GM19328 (cell line): Measurements from ENCODE around the gene SGK2.
A peak's percentile ranks its signal among the peaks of the same experiment; 100 is the strongest.

Experiments used
- ATAC-seq: cut with Tn5 transposase; IDR thresholded peaks from one replicate; pipeline ENCODE4 v1.9.1; 2021; ENCODE audit warnings: mild to moderate bottlenecking, moderate library complexity; ENCODE audit not compliant: unreplicated experiment

Gene SGK2

GRCh38 chr20:43558412-43559146 is at the start of gene SGK2:
Gene SGK2 (plus strand): TSS chr20:43559027. CDS start chr20:43566496, 7,469 bp downstream.
- no peak for ATAC-seq

- ATAC-seq, result no peak
These were observed 46.9 kb upstream of the SGK2 start for GRCh38 chr20:43511879-43512278.

DNA sequence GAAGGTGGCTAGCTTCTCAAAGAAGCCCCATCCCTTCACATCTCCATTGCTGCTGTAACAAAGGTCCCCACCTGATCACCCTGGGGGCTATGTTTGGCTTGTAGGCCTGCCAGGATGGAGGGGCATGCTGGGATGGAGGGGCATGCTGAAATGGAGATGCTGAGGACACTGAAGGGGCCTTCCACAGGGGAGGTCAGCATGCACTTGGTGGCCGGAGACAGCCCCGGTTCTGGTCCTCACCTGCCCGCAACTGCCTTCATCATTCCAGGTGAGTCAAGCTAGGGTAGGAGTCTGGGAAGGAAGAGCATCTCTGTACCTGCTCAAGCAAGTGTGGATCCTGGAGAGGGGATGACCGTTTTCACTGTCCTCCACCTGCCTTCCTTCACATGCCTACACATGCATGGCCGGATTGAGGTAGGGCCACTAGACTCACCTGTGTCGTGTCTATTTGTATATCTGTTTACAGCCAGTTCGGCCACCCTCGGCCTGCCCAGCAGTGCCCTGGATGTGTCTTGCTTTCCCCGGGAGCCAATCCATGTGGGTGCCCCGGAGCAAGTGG is 45.4 kb upstream of the SGK2 start:
- no peak for ATAC-seq

DNA sequence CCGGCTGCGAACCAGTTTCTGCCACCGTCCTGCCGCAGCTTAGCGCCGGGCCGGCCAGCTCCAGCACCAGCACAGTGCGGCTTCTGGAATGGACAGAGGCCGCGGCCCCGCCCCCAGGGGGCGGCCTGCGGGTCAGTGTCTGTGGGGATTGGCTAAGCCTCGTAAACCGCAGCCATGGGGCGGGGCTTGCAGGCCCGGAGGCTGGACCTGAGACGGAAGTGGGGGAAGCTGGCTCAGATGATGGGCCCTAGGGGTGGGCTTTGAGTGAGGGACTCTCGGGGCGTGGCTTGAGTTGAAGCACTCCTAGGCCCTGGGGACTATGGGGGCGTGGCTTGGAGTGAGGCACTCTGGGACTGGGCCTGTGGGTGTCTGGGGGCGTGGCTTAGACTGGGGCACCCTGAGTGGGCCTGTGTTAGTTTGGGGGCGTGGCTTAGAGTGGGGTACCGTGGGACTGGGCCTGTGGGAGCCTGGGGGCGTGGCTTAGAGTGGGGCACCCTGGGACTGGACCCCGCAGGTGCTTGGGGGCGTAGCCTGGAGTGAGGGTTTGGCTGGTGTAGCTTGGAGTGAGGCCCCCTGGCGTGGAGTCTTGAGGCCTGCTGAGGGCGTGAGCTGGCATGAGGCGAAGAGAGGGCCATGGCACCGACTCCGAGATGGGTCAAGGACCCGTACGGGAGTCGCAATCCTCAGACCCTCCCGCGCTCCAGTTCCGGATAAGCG is 44.7 kb upstream of the SGK2 start:
- peak; percentile 76 for ATAC-seq

DNA sequence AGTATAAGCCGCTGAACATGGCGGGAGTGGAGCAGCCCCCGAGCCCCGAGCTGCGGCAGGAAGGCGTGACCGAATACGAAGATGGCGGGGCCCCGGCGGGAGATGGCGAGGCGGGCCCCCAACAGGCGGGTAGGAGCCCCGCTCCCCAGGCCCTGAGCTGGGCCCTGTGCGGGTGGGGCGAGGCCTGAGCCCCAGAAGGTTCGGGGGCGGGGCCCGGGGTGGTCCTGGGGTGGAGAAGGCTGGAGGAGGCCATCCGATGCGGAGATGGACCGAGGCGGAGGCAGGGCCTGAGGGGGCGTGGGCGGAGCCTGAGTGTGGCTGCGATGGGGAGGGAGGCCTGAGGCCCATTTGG is 44.2 kb upstream of the SGK2 start:
- ATAC-seq, result peak; percentile 19

- ATAC-seq, result no peak
These were observed 43.2 kb upstream of the SGK2 start for GRCh38 chr20:43515628-43516027.

GRCh38 chr20:43516251-43516824 is 42.5 kb upstream of the SGK2 start:
- ATAC-seq, result no peak

DNA sequence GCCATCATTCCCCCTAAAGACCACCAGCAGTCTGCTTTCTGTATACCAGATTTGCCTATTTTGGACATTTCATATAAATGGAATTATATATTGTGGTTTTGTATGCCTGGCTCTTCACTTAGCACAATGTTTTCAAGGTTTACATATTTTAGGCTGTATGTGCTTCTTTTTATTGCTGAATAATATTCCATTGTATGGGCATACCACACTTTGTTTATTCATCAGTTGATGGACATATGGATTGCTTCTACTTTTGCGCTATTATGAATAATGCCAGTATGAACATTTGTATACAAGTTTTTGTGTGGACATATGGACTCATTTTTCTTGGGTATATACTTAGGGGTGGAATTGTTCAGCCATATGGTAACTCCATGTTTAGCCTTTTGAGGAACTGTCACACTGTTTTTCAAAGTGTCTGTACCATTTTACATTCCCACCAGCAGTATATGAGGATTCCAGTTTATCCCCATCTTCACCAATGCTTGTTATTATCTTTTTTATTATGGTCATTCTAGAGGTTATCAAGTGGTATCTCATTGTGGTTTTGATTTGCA is 38.7 kb upstream of the SGK2 start:
- no peak for ATAC-seq

GRCh38 chr20:43525021-43525420 is 33.8 kb upstream of the SGK2 start:
- ATAC-seq, result no peak

GRCh38 chr20:43528258-43528875 is 30.5 kb upstream of the SGK2 start:
- ATAC-seq, result no peak

DNA sequence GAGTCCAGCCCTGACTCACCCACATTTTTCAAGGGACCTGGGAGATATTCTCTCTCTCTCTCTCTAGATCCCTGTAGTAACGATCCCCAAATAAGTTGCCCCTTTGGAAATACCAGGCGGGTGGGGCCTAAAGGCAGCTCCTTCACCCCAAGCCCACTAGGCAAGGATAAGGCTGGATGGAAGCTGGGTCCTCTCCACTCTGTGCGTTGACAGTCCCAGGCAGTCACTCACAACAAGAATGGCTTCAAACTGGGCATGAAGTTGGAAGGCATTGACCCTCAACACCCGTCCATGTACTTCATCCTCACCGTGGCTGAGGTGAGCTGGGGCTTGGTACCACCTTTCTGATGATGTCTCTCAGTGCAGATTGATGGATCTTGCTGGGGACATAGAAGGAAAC is 29.8 kb upstream of the SGK2 start:
- ATAC-seq, result no peak

DNA sequence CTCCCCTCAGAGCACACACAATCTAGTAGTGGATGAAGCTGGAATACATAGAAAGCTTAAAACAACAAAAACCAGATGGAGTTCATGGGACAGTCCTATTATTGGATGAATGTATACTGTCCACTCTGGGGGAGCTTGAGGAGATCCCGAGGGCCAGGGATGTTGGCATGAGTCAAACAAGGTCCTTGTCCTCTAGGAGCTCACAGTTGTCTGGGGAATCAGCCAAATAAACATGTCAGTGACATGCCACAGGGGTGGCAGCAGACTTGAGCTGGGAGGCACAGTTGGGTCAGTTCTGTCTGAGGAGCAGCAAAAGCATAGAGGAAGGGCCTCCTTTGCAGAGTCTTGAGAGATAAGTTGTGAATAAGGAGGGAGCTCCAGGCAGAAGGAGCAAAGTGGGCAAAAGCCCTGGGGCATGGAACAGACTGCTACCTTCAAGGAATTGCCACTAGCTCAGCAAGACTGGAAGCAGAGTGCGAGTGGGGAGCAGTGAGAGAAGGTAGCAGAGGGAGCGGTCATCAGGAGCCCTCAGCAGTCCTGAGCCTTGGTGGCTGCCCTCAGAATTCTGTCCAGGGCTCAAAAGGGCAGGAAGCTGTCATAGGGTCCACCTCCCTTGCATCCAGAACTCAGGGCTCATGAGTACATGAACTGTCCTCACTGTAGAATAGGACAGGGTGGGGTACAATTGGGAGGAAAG is 29.2 kb upstream of the SGK2 start:
- no peak for ATAC-seq

DNA sequence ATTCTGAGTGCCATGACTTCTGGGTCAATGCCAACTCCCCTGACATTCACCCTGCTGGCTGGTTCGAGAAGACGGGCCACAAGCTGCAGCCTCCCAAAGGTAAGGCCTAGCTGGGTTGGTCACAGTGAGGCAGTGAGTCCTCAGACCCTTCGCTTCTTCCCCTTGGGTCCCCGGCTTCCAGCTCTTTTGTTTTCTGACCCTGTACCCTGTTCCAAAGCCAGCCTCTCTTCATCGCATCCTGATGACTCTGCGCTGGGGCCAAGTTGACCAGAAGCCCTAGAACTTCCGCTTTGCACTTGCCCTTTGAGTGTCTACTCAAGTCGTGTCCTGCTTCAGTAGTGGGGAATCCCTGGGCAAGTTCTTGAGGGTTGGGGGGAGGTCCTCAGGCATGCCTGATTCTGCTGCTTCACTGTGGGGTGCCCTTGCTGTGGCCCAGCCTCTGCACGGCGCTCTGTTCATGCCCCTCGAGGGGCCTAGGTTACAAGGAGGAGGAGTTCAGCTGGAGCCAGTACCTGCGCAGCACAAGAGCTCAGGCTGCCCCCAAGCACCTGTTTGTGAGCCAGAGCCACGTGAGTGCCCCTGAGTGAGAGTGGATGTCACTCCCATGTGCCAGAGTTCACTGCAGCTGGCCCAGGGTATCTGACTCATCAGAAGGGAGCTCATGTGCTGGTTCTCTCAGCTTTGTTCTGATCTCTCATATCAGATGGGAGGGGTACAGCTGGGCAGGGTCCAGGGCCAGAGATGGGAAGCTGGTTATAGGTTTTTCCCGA is 28.3 kb upstream of the SGK2 start:
- ATAC-seq, result no peak

DNA sequence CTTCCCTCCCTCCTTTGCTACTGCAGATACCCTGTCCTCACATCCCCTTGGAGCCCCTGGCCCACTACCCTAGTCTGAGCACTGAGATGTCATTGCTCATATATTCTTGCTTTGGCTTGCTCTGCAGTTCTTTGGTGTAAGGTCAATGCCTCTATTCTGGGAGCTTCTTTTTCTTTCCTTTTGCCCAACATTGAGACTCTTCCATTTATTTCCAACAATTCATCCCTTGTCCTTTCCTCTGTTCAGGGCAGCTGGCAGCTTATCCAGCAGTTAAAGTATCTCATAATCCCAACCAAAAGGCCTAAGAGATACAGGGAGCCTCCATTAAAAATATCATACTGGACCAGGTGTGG is 27.8 kb upstream of the SGK2 start:
- no peak for ATAC-seq

GRCh38 chr20:43532416-43533055 is 26.3 kb upstream of the SGK2 start:
- no peak for ATAC-seq

DNA sequence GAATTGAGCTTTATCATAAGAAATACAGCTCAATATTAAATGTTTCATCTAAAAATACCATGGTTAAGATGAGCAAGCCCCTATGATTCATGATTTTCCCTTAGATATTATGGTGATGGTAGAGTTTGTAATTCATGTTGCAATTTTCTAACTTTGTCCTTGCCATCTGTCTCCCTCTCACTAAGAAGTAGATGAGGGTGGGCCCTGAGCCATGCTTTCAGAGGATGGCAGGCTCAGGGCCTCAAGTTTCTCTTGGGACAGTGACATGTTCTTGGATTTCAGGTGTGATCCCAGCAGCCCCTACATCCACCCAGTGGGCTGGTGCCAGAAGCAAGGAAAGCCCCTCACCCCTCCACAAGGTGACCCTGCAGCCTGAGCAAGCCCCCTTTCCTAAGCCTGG is 25.8 kb upstream of the SGK2 start:
- no peak for ATAC-seq

DNA sequence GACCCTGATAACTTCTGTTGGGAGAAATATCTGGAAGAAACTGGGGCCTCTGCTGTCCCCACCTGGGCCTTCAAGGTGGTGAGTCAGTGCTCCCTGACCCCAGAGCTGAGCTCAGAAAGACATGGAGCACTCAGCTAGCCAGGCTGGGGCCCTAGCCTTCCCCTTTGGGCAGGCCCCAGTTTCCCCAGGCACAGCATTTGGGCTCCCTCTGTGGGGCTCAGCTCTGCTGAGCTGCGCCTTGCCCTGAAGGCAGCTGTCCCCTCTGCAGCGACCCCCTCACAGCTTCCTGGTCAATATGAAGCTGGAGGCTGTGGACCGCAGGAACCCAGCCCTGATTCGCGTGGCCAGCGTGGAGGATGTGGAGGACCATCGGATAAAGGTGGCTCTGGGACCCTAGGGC is 24.8 kb upstream of the SGK2 start:
- ATAC-seq, result no peak

- no peak for ATAC-seq
These were observed 24.0 kb upstream of the SGK2 start for GRCh38 chr20:43534791-43535350.

- no peak for ATAC-seq
These were observed 23.3 kb upstream of the SGK2 start for GRCh38 chr20:43535370-43536004.
